HEK293 (cell line): ENCODE measurements around the gene DEAF1.

Experiments
- CTCF ChIA-PET: fragments of 350-600 bp; formaldehyde crosslinking; extraction: SDS; loops from one replicate; lab custom pipeline; 2021; ENCODE audit warnings: antibody characterized with exemption; lab: Yijun Ruan, JAX
- POLR2A ChIA-PET: fragments of 300-600 bp; formaldehyde crosslinking; extraction: SDS; loops from one replicate; lab custom pipeline; 2020; ENCODE audit warnings: antibody characterized with exemption, inconsistent platforms; lab: Yijun Ruan, JAX
- H3K27ac ChIP-seq: fragments of 200-500 bp; sonication (Bioruptor generic); 2 replicates; pipeline ENCODE4 v1.5.1; 2014; ENCODE audit warnings: low read depth, low read length, control low read depth, inconsistent platforms; ENCODE audit errors: extremely low read depth
- H3K36me3 ChIP-seq, 2 experiments: fragments of 200-500 bp in 1 of 2; sonication (Bioruptor generic) in 1 of 2; 1 replicate in 1 of 2; 2 replicates in 1 of 2; pipeline ENCODE4 v1.5.1; 2014 to 2017; ENCODE audit warnings: inconsistent platforms in 2 of 2, low read length in 2 of 2; ENCODE audit not compliant: control insufficient read depth in 2 of 2, insufficient read depth in 1 of 2
- H3K4me1 ChIP-seq: fragments of 200-500 bp; sonication (Bioruptor generic); 2 replicates; pipeline ENCODE4 v1.5.1; 2014; ENCODE audit warnings: mild to moderate bottlenecking, low read length, inconsistent platforms; ENCODE audit not compliant: control insufficient read depth, insufficient read depth
- H3K4me3 ChIP-seq: 2 replicates; pipeline ENCODE4 v1.5.1; 2011; ENCODE audit warnings: low read depth, mild to moderate bottlenecking, control low read depth, low read length, moderate library complexity
- H3K9me3 ChIP-seq: fragments of 200-500 bp; sonication (Bioruptor generic); 2 replicates; pipeline ENCODE4 v1.5.1; 2014; ENCODE audit warnings: low read depth, low read length, inconsistent platforms; ENCODE audit not compliant: control insufficient read depth, insufficient read depth
- BCL6B ChIP-seq: fragments of 450-650 bp; formaldehyde crosslinking; IDR thresholded peaks from 2 replicates; pipeline ENCODE4 v1.5.1; 2017; ENCODE audit warnings: missing biosample characterization, missing genetic modification characterization
- HOXD13 ChIP-seq: sonication (generic); formaldehyde crosslinking; IDR thresholded peaks from 2 replicates; pipeline ENCODE4 v1.8.0; 2022; ENCODE audit warnings: missing genetic modification reagents, borderline replicate concordance
- MEIS1 ChIP-seq: sonication (generic); formaldehyde crosslinking; IDR thresholded peaks from 2 replicates; pipeline ENCODE4 v1.8.1; 2022; ENCODE audit warnings: missing genetic modification reagents, mild to moderate bottlenecking, borderline replicate concordance
- PATZ1 ChIP-seq: fragments of 450-650 bp; formaldehyde crosslinking; IDR thresholded peaks from 2 replicates; pipeline ENCODE4 v1.5.1; 2016; ENCODE audit warnings: missing biosample characterization, missing genetic modification characterization
- PBX3 ChIP-seq: sonication (generic); formaldehyde crosslinking; IDR thresholded peaks from 2 replicates; pipeline ENCODE4 v1.8.1; 2022; ENCODE audit warnings: mild to moderate bottlenecking, moderate library complexity, missing genetic modification reagents
- PRDM4 ChIP-seq: fragments of 450-650 bp; formaldehyde crosslinking; IDR thresholded peaks from 2 replicates; pipeline ENCODE4 v1.5.1; 2017; ENCODE audit warnings: missing biosample characterization, missing genetic modification characterization
- SCRT1 ChIP-seq: fragments of 450-650 bp; formaldehyde crosslinking; IDR thresholded peaks from 2 replicates; pipeline ENCODE4 v1.5.1; 2016; ENCODE audit warnings: missing biosample characterization, missing genetic modification characterization, borderline replicate concordance
- ZNF16 ChIP-seq: fragments of 450-650 bp; formaldehyde crosslinking; IDR thresholded peaks from 2 replicates; pipeline ENCODE4 v1.5.1; 2016; ENCODE audit warnings: low read depth, missing biosample characterization, missing genetic modification characterization
- ZNF18 ChIP-seq: fragments of 450-650 bp; formaldehyde crosslinking; IDR thresholded peaks from 2 replicates; pipeline ENCODE4 v1.5.1; 2016; ENCODE audit warnings: missing biosample characterization, missing genetic modification characterization
- ZNF211 ChIP-seq: fragments of 450-650 bp; formaldehyde crosslinking; IDR thresholded peaks from 2 replicates; pipeline ENCODE4 v1.5.1; 2016; ENCODE audit warnings: low read depth, missing biosample characterization, missing genetic modification characterization
- ZNF248 ChIP-seq: fragments of 450-650 bp; formaldehyde crosslinking; IDR thresholded peaks from 2 replicates; pipeline ENCODE4 v1.5.1; 2017; ENCODE audit warnings: missing biosample characterization, missing genetic modification characterization
- ZNF280D ChIP-seq: fragments of 450-650 bp; formaldehyde crosslinking; IDR thresholded peaks from 2 replicates; pipeline ENCODE4 v1.5.1; 2016; ENCODE audit warnings: missing biosample characterization, missing genetic modification characterization
- ZNF311 ChIP-seq: fragments of 450-650 bp; formaldehyde crosslinking; IDR thresholded peaks from 2 replicates; pipeline ENCODE4 v1.5.1; 2017; ENCODE audit warnings: missing biosample characterization, missing genetic modification characterization, borderline replicate concordance
- ZNF426 ChIP-seq: fragments of 450-650 bp; formaldehyde crosslinking; IDR thresholded peaks from 2 replicates; pipeline ENCODE4 v1.5.1; 2017; ENCODE audit warnings: missing biosample characterization, missing genetic modification characterization, mild to moderate bottlenecking, inconsistent platforms, moderate library complexity
- ZNF501 ChIP-seq: fragments of 450-650 bp; formaldehyde crosslinking; IDR thresholded peaks from 2 replicates; pipeline ENCODE4 v1.5.1; 2016; ENCODE audit warnings: missing biosample characterization, missing genetic modification characterization
- ZNF544 ChIP-seq: fragments of 450-650 bp; formaldehyde crosslinking; IDR thresholded peaks from 2 replicates; pipeline ENCODE4 v1.5.0; 2017; ENCODE audit warnings: missing biosample characterization, missing genetic modification characterization
- ZNF639 ChIP-seq: fragments of 450-650 bp; formaldehyde crosslinking; IDR thresholded peaks from 2 replicates; pipeline ENCODE4 v1.5.1; 2016; ENCODE audit warnings: missing biosample characterization, missing genetic modification characterization
- ZNF658 ChIP-seq: fragments of 450-650 bp; formaldehyde crosslinking; IDR thresholded peaks from 2 replicates; pipeline ENCODE4; 2016; ENCODE audit warnings: missing biosample characterization, missing genetic modification characterization
- ZNF677 ChIP-seq: fragments of 450-650 bp; IDR thresholded peaks from 2 replicates; pipeline ENCODE4 v1.5.0; 2018; ENCODE audit warnings: missing biosample characterization, mild to moderate bottlenecking, missing genetic modification characterization, moderate library complexity
- ZNF792 ChIP-seq: fragments of 450-650 bp; formaldehyde crosslinking; IDR thresholded peaks from 2 replicates; pipeline ENCODE4 v1.5.1; 2016; ENCODE audit warnings: missing biosample characterization, missing genetic modification characterization

The DEAF1 gene

GRCh38 chr11:597166-597725 is 97.8 kb downstream of the DEAF1 start (continued):
- TF ChIP-seq PATZ1: no peak
- no peak for TF ChIP-seq ZNF544
- no peak for TF ChIP-seq ZNF311 (tag by site-specific recombination)

GRCh38 chr11:596374-596773 is 98.6 kb downstream of the DEAF1 start:
- no peaks in the 10 kb centered on the region for H3K9me3 ChIP-seq
- H3K4me1 ChIP-seq: no peaks in the 10 kb centered on the region
- TF ChIP-seq SCRT1: no peak
- TF ChIP-seq ZNF658 (tag by site-specific recombination): no peak
- TF ChIP-seq ZNF211 (tag by site-specific recombination): no peak
- TF ChIP-seq ZNF426: no peak
- no peak for TF ChIP-seq ZNF501 (tag by site-specific recombination)
- no peak for TF ChIP-seq BCL6B (tag by site-specific recombination)
- no peak for TF ChIP-seq ZNF248 (tag by site-specific recombination)
- no peak for TF ChIP-seq PBX3 (CRISPR knock-in tag)
- TF ChIP-seq ZNF18 (tag by site-specific recombination): no peak
- TF ChIP-seq HOXD13 (CRISPR knock-in tag): no peak
- no peak for TF ChIP-seq ZNF16 (tag by site-specific recombination)
- no peak for TF ChIP-seq ZNF792 (tag by site-specific recombination)
- TF ChIP-seq ZNF280D (tag by site-specific recombination): no peak
- TF ChIP-seq PRDM4 (tag by site-specific recombination): no peak
- TF ChIP-seq ZNF677 (tag by site-specific recombination): no peak
- TF ChIP-seq ZNF639 (tag by site-specific recombination): no peak
- TF ChIP-seq MEIS1: no peak
- ChIA-PET CTCF (interaction anchor here (1.3 kb wide), 1 partner anchor 42 kb away, joined by 4 read pairs; no protein-coding TSS in a partner anchor), POLR2A (no interaction called here)
- no peak overlapping the region for H3K27ac ChIP-seq
- no peak overlapping the region for H3K4me3 ChIP-seq
- peaks cover 13 to 91% of the 10 kb centered on the region in 2 experiments; a peak in 2 of 3 replicates for H3K36me3 ChIP-seq
